ENCODE measurements around the gene SUN2. TPM values are rescaled to one million over a fixed set of nuclear protein-coding genes. Genes with fewer than 3 reads are reported as not detected.

SUN2 gene
- total RNA-seq, 3 donors from 2014 or later (not counting 1 experiment from before 2014, with no cell fraction given), result 882 to 1,056 (median 886) TPM

- Mint-ChIP-seq H3K27ac (peak overlapping the region; percentile 83 to 86), H3K4me3 (no peak overlapping the region), H3K4me1 (peaks cover 17 to 66% of the 10 kb centered on the region in 2 donors), H3K9me3 (no peaks in the 10 kb centered on the region), H3K36me3 (no peaks in the 10 kb centered on the region), H3K27me3 (ENCODE audit: low read depth in 2 of 2) (no peaks in the 10 kb centered on the region)
- Histone ChIP-seq H3K4me3 (ENCODE audit: low read length) (no peak overlapping the region), H3K36me3 (ENCODE audit: control insufficient read depth, insufficient read depth, low read length) (peaks cover 100% of the 10 kb centered on the region), H3K9me3 (ENCODE audit: control insufficient read depth, insufficient read depth, low read length) (no peaks in the 10 kb centered on the region), H3K27ac (ENCODE audit: low read length) (no peak overlapping the region), H3K4me1 (ENCODE audit: control insufficient read depth, insufficient read depth, low read length) (peaks cover 68% of the 10 kb centered on the region), H3K27me3 (ENCODE audit: control insufficient read depth, insufficient read depth, low read length) (no peaks in the 10 kb centered on the region)
- WGBS (ENCODE audit: insufficient coverage), result 95% methylated on average over 18 of the region's 18 CpGs
- intact Hi-C loops (cut with micrococcal nuclease), result no loop called here
- TF ChIP-seq CTCF (IDR thresholded peaks at IDR 0.05), result no peak
- DNase-seq (no peak), ATAC-seq (no peak)
Measured at GRCh38 chr22:38738475-38739070, 17.2 kb downstream of the SUN2 start.

- 73% methylated on average over 21 of the region's 21 CpGs for WGBS (ENCODE audit: insufficient coverage)
- H3K4me3 Mint-ChIP-seq, result no peak overlapping the region
Measured at GRCh38 chr22:38737302-38738060, 18.3 kb downstream of the SUN2 start.

GRCh38 chr22:38736257-38736570 lies 19.6 kb downstream of the SUN2 start:
- ATAC-seq (no peak), DNase-seq (no peak)
- H3K27me3 Mint-ChIP-seq (ENCODE audit: low read depth in 2 of 2), result no peaks in the 10 kb centered on the region
- H3K4me3 Mint-ChIP-seq, result no peak overlapping the region
- H3K4me1 ChIP-seq (ENCODE audit: control insufficient read depth, insufficient read depth, low read length), result peaks cover 61% of the 10 kb centered on the region
- 81% methylated on average over 7 of the region's 7 CpGs for WGBS (ENCODE audit: insufficient coverage)
- no peaks in the 10 kb centered on the region for H3K9me3 ChIP-seq (ENCODE audit: control insufficient read depth, insufficient read depth, low read length)
- H3K36me3 ChIP-seq (ENCODE audit: control insufficient read depth, insufficient read depth, low read length), result peaks cover 83% of the 10 kb centered on the region
- H3K27me3 ChIP-seq (ENCODE audit: control insufficient read depth, insufficient read depth, low read length), result no peaks in the 10 kb centered on the region
- no peak overlapping the region for H3K27ac ChIP-seq (ENCODE audit: low read length)
- H3K4me3 ChIP-seq (ENCODE audit: low read length), result no peak overlapping the region
- no peak for TF ChIP-seq CTCF (IDR thresholded peaks at IDR 0.05)
- no peaks in the 10 kb centered on the region for H3K36me3 Mint-ChIP-seq
- peaks cover 24 to 60% of the 10 kb centered on the region in 2 donors for H3K4me1 Mint-ChIP-seq
- H3K9me3 Mint-ChIP-seq, result no peaks in the 10 kb centered on the region
- peak overlapping the region; percentile 83 to 86 for H3K27ac Mint-ChIP-seq
- intact Hi-C loops (cut with micrococcal nuclease), result no loop called here

More at GRCh38 chr22:38737302-38738060, 18.3 kb downstream of the SUN2 start:
- Mint-ChIP-seq H3K9me3 (no peaks in the 10 kb centered on the region), H3K27ac (peak overlapping the region; percentile 83 to 86), H3K27me3 (ENCODE audit: low read depth in 2 of 2) (no peaks in the 10 kb centered on the region), H3K4me1 (peaks cover 24 to 71% of the 10 kb centered on the region in 2 donors), H3K36me3 (no peaks in the 10 kb centered on the region)
- H3K27me3 ChIP-seq (ENCODE audit: control insufficient read depth, insufficient read depth, low read length), result no peaks in the 10 kb centered on the region
- ATAC-seq, result no peak
- H3K4me1 ChIP-seq (ENCODE audit: control insufficient read depth, insufficient read depth, low read length), result peaks cover 71% of the 10 kb centered on the region
- peak overlapping the region; percentile 27 for H3K27ac ChIP-seq (ENCODE audit: low read length)
- no peak for DNase-seq
- intact Hi-C loops (cut with micrococcal nuclease), result no loop called here
- no peaks in the 10 kb centered on the region for H3K9me3 ChIP-seq (ENCODE audit: control insufficient read depth, insufficient read depth, low read length)
- H3K36me3 ChIP-seq (ENCODE audit: control insufficient read depth, insufficient read depth, low read length), result peaks cover 92% of the 10 kb centered on the region
- no peak overlapping the region for H3K4me3 ChIP-seq (ENCODE audit: low read length)
- no peak for TF ChIP-seq CTCF (IDR thresholded peaks at IDR 0.05)

Measured in natural killer cell (primary cell).